GM23338 (cell line): ENCODE data around the gene STAU1.

Experiments used
- EZH2 ChIP-seq: fragments of 200-600 bp; sonication (generic); IDR thresholded peaks from one replicate; pipeline ENCODE4 v1.8.0; 2017; ENCODE audit warnings: antibody characterized with exemption, mild to moderate bottlenecking, low read depth; ENCODE audit not compliant: unreplicated experiment
- EZH2phosphoT487 ChIP-seq: fragments of 200-600 bp; sonication (generic); IDR thresholded peaks from one replicate; pipeline ENCODE4 v1.8.1; 2018; ENCODE audit warnings: antibody characterized with exemption; ENCODE audit not compliant: unreplicated experiment
- POLR2AphosphoS5 ChIP-seq: IDR thresholded peaks from 2 replicates; pipeline ENCODE4 v1.6.1; 2016; ENCODE audit warnings: antibody characterized with exemption, low read depth
- TF ChIP-seq, protein P1 (sequence below), 2 experiments: fragments of 200-600 bp in 1 of 2; sonication (generic) in 1 of 2; conservative IDR thresholded peaks; 2 replicates each; pipeline versions ENCODE4 v1.5.1 to v1.6.1; 2016 to 2017; ENCODE audit warnings: antibody characterized with exemption in 2 of 2, low read depth in 2 of 2, mild to moderate bottlenecking in 2 of 2, moderate library complexity in 1 of 2
- TF ChIP-seq, protein P2 (sequence below): IDR thresholded peaks from 2 replicates; pipeline ENCODE4 v1.6.1; 2016; ENCODE audit warnings: antibody characterized with exemption
- TF ChIP-seq, protein P3 (sequence below): IDR thresholded peaks from one replicate; pipeline ENCODE4 v1.6.1; 2018; ENCODE audit warnings: antibody characterized with exemption; ENCODE audit not compliant: unreplicated experiment

DNA sequence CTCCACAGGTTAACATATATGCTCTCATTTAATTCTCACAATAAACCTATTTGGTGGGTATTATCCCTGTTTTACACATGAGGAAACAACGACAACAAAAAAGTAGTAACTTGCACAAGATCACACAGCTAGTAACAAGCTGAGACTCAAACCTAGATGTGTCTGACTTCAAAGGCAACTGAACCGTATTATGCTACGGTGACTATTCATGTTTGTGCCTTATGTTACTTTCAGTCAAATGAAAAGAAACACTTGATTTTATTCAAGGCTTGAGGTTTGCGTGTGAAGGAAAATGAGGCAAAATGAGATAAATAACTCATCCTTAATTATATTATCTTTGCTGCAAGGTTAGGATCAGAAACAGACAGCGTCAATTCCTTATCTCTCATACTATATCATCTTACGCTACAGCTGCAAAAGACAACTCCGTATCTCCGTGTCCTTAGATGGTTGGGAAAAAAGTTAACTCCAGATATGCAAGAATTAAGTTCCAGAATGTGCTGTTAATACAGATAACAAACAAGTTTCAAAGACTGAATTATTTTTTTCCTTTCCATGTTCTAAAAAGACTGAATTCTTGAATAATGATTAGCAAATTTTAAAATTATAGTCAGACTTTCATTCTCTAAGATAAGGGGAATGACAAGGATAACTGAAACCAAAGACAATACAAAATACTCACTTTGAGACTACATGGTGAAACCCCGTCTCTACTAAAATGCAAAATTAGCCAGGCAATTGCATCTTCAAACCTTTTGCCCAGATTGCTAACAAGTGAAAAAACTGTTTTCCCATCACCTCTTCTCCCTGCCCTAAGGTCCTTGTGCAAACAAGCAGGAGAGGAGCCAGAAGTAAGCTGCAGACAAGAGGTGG lies 27.8 kb downstream of the STAU1 start:
- TF ChIP-seq POLR2AphosphoS5 (no peak), EZH2phosphoT487 (no peak), EZH2 (no peak)
- TF ChIP-seq, protein P1, sequence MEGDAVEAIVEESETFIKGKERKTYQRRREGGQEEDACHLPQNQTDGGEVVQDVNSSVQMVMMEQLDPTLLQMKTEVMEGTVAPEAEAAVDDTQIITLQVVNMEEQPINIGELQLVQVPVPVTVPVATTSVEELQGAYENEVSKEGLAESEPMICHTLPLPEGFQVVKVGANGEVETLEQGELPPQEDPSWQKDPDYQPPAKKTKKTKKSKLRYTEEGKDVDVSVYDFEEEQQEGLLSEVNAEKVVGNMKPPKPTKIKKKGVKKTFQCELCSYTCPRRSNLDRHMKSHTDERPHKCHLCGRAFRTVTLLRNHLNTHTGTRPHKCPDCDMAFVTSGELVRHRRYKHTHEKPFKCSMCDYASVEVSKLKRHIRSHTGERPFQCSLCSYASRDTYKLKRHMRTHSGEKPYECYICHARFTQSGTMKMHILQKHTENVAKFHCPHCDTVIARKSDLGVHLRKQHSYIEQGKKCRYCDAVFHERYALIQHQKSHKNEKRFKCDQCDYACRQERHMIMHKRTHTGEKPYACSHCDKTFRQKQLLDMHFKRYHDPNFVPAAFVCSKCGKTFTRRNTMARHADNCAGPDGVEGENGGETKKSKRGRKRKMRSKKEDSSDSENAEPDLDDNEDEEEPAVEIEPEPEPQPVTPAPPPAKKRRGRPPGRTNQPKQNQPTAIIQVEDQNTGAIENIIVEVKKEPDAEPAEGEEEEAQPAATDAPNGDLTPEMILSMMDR (conservative IDR thresholded peaks at IDR 0.05; ENCODE audit: low read depth in 2 of 2), result no peak
- TF ChIP-seq, protein P2, sequence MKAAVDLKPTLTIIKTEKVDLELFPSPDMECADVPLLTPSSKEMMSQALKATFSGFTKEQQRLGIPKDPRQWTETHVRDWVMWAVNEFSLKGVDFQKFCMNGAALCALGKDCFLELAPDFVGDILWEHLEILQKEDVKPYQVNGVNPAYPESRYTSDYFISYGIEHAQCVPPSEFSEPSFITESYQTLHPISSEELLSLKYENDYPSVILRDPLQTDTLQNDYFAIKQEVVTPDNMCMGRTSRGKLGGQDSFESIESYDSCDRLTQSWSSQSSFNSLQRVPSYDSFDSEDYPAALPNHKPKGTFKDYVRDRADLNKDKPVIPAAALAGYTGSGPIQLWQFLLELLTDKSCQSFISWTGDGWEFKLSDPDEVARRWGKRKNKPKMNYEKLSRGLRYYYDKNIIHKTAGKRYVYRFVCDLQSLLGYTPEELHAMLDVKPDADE, result no peak
- TF ChIP-seq, protein P3, sequence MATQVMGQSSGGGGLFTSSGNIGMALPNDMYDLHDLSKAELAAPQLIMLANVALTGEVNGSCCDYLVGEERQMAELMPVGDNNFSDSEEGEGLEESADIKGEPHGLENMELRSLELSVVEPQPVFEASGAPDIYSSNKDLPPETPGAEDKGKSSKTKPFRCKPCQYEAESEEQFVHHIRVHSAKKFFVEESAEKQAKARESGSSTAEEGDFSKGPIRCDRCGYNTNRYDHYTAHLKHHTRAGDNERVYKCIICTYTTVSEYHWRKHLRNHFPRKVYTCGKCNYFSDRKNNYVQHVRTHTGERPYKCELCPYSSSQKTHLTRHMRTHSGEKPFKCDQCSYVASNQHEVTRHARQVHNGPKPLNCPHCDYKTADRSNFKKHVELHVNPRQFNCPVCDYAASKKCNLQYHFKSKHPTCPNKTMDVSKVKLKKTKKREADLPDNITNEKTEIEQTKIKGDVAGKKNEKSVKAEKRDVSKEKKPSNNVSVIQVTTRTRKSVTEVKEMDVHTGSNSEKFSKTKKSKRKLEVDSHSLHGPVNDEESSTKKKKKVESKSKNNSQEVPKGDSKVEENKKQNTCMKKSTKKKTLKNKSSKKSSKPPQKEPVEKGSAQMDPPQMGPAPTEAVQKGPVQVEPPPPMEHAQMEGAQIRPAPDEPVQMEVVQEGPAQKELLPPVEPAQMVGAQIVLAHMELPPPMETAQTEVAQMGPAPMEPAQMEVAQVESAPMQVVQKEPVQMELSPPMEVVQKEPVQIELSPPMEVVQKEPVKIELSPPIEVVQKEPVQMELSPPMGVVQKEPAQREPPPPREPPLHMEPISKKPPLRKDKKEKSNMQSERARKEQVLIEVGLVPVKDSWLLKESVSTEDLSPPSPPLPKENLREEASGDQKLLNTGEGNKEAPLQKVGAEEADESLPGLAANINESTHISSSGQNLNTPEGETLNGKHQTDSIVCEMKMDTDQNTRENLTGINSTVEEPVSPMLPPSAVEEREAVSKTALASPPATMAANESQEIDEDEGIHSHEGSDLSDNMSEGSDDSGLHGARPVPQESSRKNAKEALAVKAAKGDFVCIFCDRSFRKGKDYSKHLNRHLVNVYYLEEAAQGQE, result no peak
